ENCODE results near the gene LYPD4. TPM values are rescaled to one million over a fixed set of nuclear protein-coding genes. Genes with fewer than 3 reads are reported as not detected.
A peak's percentile ranks its signal among the peaks of the same experiment; 100 is the strongest.

The LYPD4 gene
- total and polyA plus RNA-seq, 7 experiments from 2014 or later: not detected

DNA sequence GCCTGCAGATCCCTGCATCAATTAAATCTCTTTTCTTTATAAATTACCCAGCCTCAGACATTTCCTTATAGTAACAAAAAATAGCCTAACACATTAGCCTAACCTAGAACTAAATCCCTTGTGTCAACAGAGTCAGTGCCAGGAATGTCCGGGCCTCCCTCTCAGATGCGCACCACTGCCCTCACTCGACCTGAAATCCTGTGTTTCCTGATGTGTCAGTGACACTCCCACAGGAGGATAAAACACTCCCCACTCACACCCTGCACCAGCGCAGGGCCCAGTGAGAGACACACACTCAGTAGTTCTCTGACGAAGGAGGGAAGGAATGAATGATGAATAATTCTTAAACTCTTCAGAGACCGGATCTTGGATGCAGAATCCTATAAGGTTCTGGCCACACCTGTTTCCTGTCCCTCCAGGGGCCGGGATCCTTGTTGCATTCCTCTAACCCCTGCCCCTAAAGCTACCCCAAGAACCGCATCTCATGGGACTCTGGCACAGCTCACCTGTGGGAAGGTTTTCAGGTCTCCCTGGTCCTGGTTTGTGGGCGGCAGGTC is 45.0 kb downstream of the LYPD4 start:
- Mint-ChIP-seq H3K4me3 (no peak overlapping the region), H3K9me3 (peaks cover 0 to 4% (median 0%) of the 10 kb centered on the region in 11 donors), H3K4me1 (peaks cover 0 to 26% (median 18%) of the 10 kb centered on the region in 7 donors), H3K27me3 (peaks cover 0 to 20% (median 16%) of the 10 kb centered on the region in 5 donors), H3K36me3 (peaks cover 0 to 4% (median 0%) of the 10 kb centered on the region in 5 donors), H3K27ac (no peak overlapping the region)
- Histone ChIP-seq H3K4me1 (ENCODE audit: control insufficient read depth in 2 of 2, insufficient read depth in 2 of 2, low read length in 2 of 2) (no peaks in the 10 kb centered on the region), H3K36me3 (ENCODE audit: control insufficient read depth in 2 of 3, insufficient read depth in 3 of 3, low read length in 3 of 3) (no peaks in the 10 kb centered on the region), H3K9me3 (ENCODE audit: control insufficient read depth in 2 of 3, low read length in 3 of 3) (no peaks in the 10 kb centered on the region), H3K4me3 (ENCODE audit: low read length) (no peak overlapping the region), H3K27ac (ENCODE audit: low read depth, low read length) (no peak overlapping the region), H3K27me3 (ENCODE audit: control insufficient read depth in 2 of 2, insufficient read depth in 2 of 2, low read length in 2 of 2) (no peaks in the 10 kb centered on the region)
- ATAC-seq (no peak), DNase-seq (no peak)
- ChIA-PET POLR2A (no interaction called here), CTCF (interaction anchor here (0.7 kb wide), 1 partner anchor 17 kb away, joined by 3 read pairs; no protein-coding TSS in a partner anchor)
- intact Hi-C loops (cut with micrococcal nuclease): no loop called here

DNA sequence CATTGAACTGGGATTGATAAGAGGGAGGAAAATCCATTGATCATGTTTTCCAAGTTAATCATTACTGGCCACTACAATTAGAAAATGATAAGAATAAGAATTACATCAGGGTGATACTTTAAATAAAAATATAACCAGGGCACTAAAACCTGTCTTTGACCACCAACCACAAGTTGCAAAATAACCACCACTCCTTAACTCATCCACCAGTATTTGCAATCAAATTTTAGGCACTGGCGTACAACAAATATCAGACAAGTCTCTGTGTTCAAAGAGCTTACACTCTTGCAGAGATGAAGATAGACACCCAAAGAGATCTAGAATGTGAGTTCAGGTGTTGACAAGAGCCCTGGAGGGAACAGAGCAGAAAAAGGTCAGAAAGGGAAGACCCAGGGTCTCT is 47.6 kb downstream of the LYPD4 start:
- POLR2A ChIA-PET: no interaction called here
- Mint-ChIP-seq H3K4me3 (no peak overlapping the region), H3K27ac (no peak overlapping the region), H3K9me3 (peaks cover 0 to 4% (median 0%) of the 10 kb centered on the region in 11 donors), H3K27me3 (peaks cover 9 to 35% (median 27%) of the 10 kb centered on the region in 5 donors), H3K4me1 (peaks cover 0 to 12% (median 4%) of the 10 kb centered on the region in 7 donors), H3K36me3 (no peaks in the 10 kb centered on the region)
- Histone ChIP-seq H3K4me1 (ENCODE audit: control insufficient read depth in 2 of 2, insufficient read depth in 2 of 2, low read length in 2 of 2) (no peaks in the 10 kb centered on the region), H3K9me3 (ENCODE audit: control insufficient read depth in 2 of 3, low read length in 3 of 3) (no peaks in the 10 kb centered on the region), H3K27me3 (ENCODE audit: control insufficient read depth in 2 of 2, insufficient read depth in 2 of 2, low read length in 2 of 2) (no peaks in the 10 kb centered on the region), H3K4me3 (ENCODE audit: low read length) (no peak overlapping the region), H3K36me3 (ENCODE audit: control insufficient read depth in 2 of 3, insufficient read depth in 3 of 3, low read length in 3 of 3) (no peaks in the 10 kb centered on the region), H3K27ac (ENCODE audit: low read depth, low read length) (no peak overlapping the region)
- ATAC-seq (no peak), DNase-seq (no peak)
- intact Hi-C loops (cut with micrococcal nuclease): no loop called here
- CTCF ChIA-PET: interaction anchor here (0.9 to 2.7 kb wide), 3 partner anchors 23 to 46 kb away, joined by 3 to 14 read pairs (median 3); no protein-coding TSS in a partner anchor

DNA sequence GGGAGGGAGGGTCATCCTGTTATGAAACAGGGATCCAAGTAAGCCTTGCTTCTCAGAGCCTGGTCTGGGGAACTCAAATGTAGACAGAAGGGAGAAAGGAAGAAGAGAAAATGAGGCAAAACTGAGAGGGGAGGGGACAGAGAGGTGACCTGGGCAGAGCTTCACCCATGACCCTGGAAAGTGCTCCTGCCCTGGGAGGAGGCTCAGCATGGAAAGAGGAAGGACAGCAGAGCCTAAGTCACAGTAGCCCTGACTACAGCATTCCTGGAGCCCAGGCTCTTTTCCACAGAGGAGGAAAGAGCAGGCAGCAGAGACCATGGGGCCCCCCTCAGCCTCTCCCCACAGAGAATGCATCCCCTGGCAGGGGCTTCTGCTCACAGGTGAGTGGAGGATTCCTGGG is 48.1 kb downstream of the LYPD4 start, which contains the start of gene CEACAM3:
TSS of gene CEACAM3 (plus strand) at position 226 of the 400 bp plus-strand sequence. CDS start at position 317, 91 bp downstream.
- ChIA-PET POLR2A (interaction anchor here (1.1 kb wide), 1 partner anchor 24 kb away, joined by 3 read pairs; no protein-coding TSS in a partner anchor), CTCF (interaction anchor here (1.2 to 2.7 kb wide), 6 partner anchors 10 to 155 kb away, joined by 3 to 14 read pairs (median 10); no protein-coding TSS in a partner anchor)
- Mint-ChIP-seq H3K27me3 (peaks cover 12 to 40% (median 27%) of the 10 kb centered on the region in 5 donors), H3K9me3 (peaks cover 0 to 2% (median 0%) of the 10 kb centered on the region in 11 donors), H3K36me3 (no peaks in the 10 kb centered on the region), H3K4me1 (peaks cover 0 to 8% (median 2%) of the 10 kb centered on the region in 7 donors), H3K4me3 (no peak within 1 kb of the TSS), H3K27ac (no peak within 1 kb of the TSS)
- Histone ChIP-seq H3K4me1 (ENCODE audit: control insufficient read depth in 2 of 2, insufficient read depth in 2 of 2, low read length in 2 of 2) (no peaks in the 10 kb centered on the region), H3K27ac (ENCODE audit: low read depth, low read length) (no peak within 1 kb of the TSS), H3K36me3 (ENCODE audit: control insufficient read depth in 2 of 3, insufficient read depth in 3 of 3, low read length in 3 of 3) (no peaks in the 10 kb centered on the region), H3K4me3 (ENCODE audit: low read length) (no peak within 1 kb of the TSS), H3K9me3 (ENCODE audit: control insufficient read depth in 2 of 3, low read length in 3 of 3) (no peaks in the 10 kb centered on the region), H3K27me3 (ENCODE audit: control insufficient read depth in 2 of 2, insufficient read depth in 2 of 2, low read length in 2 of 2) (no peaks in the 10 kb centered on the region)
- no peak for ATAC-seq
- DNase-seq: no peak
- intact Hi-C loops (cut with micrococcal nuclease): no loop called here

DNA sequence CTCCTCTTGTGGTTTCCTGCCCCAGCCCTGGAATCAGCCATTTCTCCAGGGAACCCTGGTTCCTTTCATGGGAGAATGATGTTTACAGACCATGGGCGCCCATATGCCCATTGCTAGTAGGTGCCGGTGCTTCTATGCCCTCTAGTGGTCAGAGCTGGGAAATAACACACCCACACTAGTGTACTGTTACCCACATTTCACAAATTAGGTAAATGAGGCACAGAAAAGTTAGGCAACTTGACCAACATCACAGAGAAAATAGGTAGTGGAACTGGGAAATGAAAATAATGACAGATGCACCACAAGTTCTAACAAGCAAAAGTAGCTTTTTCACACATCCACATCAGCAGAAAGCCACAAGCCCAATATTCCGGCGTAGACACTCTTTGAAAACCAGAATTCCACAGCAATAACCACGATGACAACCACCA is 49.4 kb downstream of the LYPD4 start:
- Mint-ChIP-seq H3K4me1 (peaks cover 0 to 8% (median 2%) of the 10 kb centered on the region in 7 donors), H3K9me3 (no peaks in the 10 kb centered on the region), H3K36me3 (no peaks in the 10 kb centered on the region), H3K27ac (no peak overlapping the region), H3K27me3 (peaks cover 12 to 42% (median 27%) of the 10 kb centered on the region in 5 donors), H3K4me3 (no peak overlapping the region)
- Histone ChIP-seq H3K4me1 (ENCODE audit: control insufficient read depth in 2 of 2, insufficient read depth in 2 of 2, low read length in 2 of 2) (no peaks in the 10 kb centered on the region), H3K4me3 (ENCODE audit: low read length) (no peak overlapping the region), H3K9me3 (ENCODE audit: control insufficient read depth in 2 of 3, low read length in 3 of 3) (no peaks in the 10 kb centered on the region), H3K27me3 (ENCODE audit: control insufficient read depth in 2 of 2, insufficient read depth in 2 of 2, low read length in 2 of 2) (no peaks in the 10 kb centered on the region), H3K27ac (ENCODE audit: low read depth, low read length) (no peak overlapping the region), H3K36me3 (ENCODE audit: control insufficient read depth in 2 of 3, insufficient read depth in 3 of 3, low read length in 3 of 3) (no peaks in the 10 kb centered on the region)
- ChIA-PET POLR2A (interaction anchor here (1.1 kb wide), 1 partner anchor 25 kb away, joined by 3 read pairs; no protein-coding TSS in a partner anchor), CTCF (interaction anchor here (0.6 to 2.7 kb wide), 17 partner anchors 8 to 893 kb away, joined by 3 to 14 read pairs (median 4); no protein-coding TSS in a partner anchor)
- ATAC-seq (peak; percentile 95), DNase-seq (peak; percentile 24 to 71 (median 52))
- intact Hi-C loops (cut with micrococcal nuclease): no loop called here

DNA sequence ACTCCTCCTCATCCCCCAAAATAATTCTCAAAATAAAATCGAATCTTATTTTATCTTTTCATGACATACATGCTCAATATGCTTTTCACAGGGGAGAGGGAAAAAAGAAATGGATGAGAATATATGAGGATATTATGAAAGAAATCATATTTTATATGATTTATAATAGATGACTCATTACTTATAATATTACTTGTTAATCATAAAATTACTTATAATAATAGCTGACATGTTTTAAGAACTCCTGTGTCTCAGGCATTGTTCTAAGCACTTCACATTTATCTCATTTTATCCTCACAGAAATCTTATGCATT is 51.1 kb downstream of the LYPD4 start:
- H3K4me1 Mint-ChIP-seq: peaks cover 0 to 8% (median 2%) of the 10 kb centered on the region in 7 donors
- no peak for ATAC-seq
- H3K27me3 Mint-ChIP-seq: peaks cover 21 to 54% (median 27%) of the 10 kb centered on the region in 5 donors
- Histone ChIP-seq H3K9me3 (ENCODE audit: control insufficient read depth in 2 of 3, low read length in 3 of 3) (no peaks in the 10 kb centered on the region), H3K4me3 (ENCODE audit: low read length) (no peak overlapping the region), H3K4me1 (ENCODE audit: control insufficient read depth in 2 of 2, insufficient read depth in 2 of 2, low read length in 2 of 2) (no peaks in the 10 kb centered on the region), H3K36me3 (ENCODE audit: control insufficient read depth in 2 of 3, insufficient read depth in 3 of 3, low read length in 3 of 3) (no peaks in the 10 kb centered on the region), H3K27me3 (ENCODE audit: control insufficient read depth in 2 of 2, insufficient read depth in 2 of 2, low read length in 2 of 2) (no peaks in the 10 kb centered on the region), H3K27ac (ENCODE audit: low read depth, low read length) (no peak overlapping the region)
- no peaks in the 10 kb centered on the region for H3K9me3 Mint-ChIP-seq
- DNase-seq: no peak
- no peak overlapping the region for H3K27ac Mint-ChIP-seq
- intact Hi-C loops (cut with micrococcal nuclease): loop anchor here (1.0 to 5.0 kb wide), 4 partner anchors 28 to 241 kb away; no protein-coding TSS in a partner anchor
- no peak overlapping the region for H3K4me3 Mint-ChIP-seq
- ChIA-PET POLR2A (interaction anchor here (0.7 to 0.8 kb wide), 2 partner anchors 17 to 27 kb away, joined by 3 to 5 read pairs; no protein-coding TSS in a partner anchor), CTCF (interaction anchor here (0.5 to 3.6 kb wide), 18 partner anchors 9 to 308 kb away, joined by 3 to 28 read pairs (median 3); no protein-coding TSS in a partner anchor)
- H3K36me3 Mint-ChIP-seq: no peaks in the 10 kb centered on the region

DNA sequence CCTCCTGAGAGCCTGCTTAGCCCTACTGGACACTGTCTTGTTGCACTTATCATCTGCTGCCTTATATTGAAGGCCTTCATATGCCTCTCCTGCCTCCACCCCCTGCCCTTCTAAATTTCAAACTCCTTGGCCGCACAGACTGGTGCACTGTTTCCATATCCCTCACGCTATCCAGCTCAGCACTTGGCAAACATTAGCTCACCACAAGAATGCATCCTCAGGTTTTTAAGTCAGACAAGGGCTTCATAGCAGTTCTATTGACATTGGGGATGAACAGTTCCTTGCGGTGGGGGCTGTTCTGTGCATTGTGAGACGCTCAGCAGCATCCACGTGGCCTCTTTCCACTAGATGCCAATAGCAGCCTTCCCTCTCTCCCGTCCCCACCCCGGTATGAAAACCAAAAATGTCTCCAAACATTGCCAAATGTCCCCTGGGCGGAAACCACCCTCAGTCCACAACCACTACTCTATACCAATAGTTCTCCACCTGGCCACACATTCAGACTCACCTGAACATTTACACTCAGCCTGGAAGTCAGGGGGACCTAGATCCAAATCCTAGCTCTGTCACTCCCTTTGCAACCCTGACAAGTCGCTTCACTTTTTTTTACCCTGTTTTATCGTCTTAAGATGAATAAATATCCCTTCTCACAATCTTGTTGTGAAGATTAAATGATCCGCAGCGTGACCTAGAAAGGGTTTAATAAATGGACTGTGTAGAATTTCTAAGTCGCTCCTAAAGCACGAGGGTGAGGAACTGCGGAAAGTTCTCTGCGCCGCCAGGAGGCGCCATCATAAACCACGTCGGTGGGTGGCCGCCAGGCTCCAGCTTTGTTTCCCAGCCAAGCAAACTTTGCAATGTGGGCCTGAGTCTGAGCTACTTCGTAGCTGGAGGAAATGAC is 51.7 kb downstream of the LYPD4 start:
- H3K4me3 ChIP-seq (ENCODE audit: low read length): no peak overlapping the region
- no peak overlapping the region for H3K4me3 Mint-ChIP-seq
- no peaks in the 10 kb centered on the region for H3K36me3 ChIP-seq (ENCODE audit: control insufficient read depth in 2 of 3, insufficient read depth in 3 of 3, low read length in 3 of 3)
- no peaks in the 10 kb centered on the region for H3K36me3 Mint-ChIP-seq
- ATAC-seq: peak; percentile 66
- H3K27ac Mint-ChIP-seq: no peak overlapping the region
- CTCF ChIA-PET: interaction anchor here (0.5 to 3.6 kb wide), 21 partner anchors 8 to 308 kb away, joined by 3 to 28 read pairs (median 3); no protein-coding TSS in a partner anchor
- DNase-seq: peak in 8 of 9 donors; percentile 15 to 63 (median 44)
- H3K4me1 Mint-ChIP-seq: peaks cover 0 to 8% (median 2%) of the 10 kb centered on the region in 7 donors
- POLR2A ChIA-PET: interaction anchor here (0.7 to 0.8 kb wide), 2 partner anchors 16 to 28 kb away, joined by 3 to 5 read pairs; no protein-coding TSS in a partner anchor
- no peak overlapping the region for H3K27ac ChIP-seq (ENCODE audit: low read depth, low read length)
- H3K4me1 ChIP-seq (ENCODE audit: control insufficient read depth in 2 of 2, insufficient read depth in 2 of 2, low read length in 2 of 2): no peaks in the 10 kb centered on the region
- no peaks in the 10 kb centered on the region for H3K9me3 Mint-ChIP-seq
- no peaks in the 10 kb centered on the region for H3K27me3 ChIP-seq (ENCODE audit: control insufficient read depth in 2 of 2, insufficient read depth in 2 of 2, low read length in 2 of 2)
- H3K9me3 ChIP-seq (ENCODE audit: control insufficient read depth in 2 of 3, low read length in 3 of 3): no peaks in the 10 kb centered on the region
- intact Hi-C loops (cut with micrococcal nuclease): loop anchor here (1.0 to 5.0 kb wide), 4 partner anchors 29 to 242 kb away; no protein-coding TSS in a partner anchor
- peaks cover 22 to 57% (median 27%) of the 10 kb centered on the region in 5 donors for H3K27me3 Mint-ChIP-seq

All from naive thymus-derived CD4-positive, alpha-beta T cell (primary cell).